ENCODE results near the gene TICRR.

DNA sequence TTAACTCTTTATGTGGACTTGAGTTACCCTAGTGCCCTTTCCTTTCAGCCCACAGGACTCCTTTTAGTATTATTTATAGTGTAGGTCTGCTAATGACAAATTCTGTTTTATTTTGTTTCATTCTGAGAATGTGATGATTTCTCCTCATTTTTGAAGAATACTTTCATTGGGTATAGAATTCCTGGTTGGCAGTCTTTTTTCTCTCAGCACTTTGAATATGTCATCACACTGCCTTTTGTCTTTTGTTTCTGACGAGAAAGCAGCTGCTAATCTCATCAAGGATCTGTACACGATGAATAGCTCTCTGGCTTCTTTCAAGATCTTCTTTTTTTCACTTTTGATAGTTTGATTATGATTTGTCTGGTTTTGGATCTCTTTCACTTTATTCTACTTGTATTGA is 37.8 kb downstream of the TICRR start:
- TF ChIP-seq, protein P1, sequence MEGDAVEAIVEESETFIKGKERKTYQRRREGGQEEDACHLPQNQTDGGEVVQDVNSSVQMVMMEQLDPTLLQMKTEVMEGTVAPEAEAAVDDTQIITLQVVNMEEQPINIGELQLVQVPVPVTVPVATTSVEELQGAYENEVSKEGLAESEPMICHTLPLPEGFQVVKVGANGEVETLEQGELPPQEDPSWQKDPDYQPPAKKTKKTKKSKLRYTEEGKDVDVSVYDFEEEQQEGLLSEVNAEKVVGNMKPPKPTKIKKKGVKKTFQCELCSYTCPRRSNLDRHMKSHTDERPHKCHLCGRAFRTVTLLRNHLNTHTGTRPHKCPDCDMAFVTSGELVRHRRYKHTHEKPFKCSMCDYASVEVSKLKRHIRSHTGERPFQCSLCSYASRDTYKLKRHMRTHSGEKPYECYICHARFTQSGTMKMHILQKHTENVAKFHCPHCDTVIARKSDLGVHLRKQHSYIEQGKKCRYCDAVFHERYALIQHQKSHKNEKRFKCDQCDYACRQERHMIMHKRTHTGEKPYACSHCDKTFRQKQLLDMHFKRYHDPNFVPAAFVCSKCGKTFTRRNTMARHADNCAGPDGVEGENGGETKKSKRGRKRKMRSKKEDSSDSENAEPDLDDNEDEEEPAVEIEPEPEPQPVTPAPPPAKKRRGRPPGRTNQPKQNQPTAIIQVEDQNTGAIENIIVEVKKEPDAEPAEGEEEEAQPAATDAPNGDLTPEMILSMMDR (IDR thresholded peaks at IDR 0.05; ENCODE audit: low read length) = no peak
- TF ChIP-seq EZH2 (optimal IDR thresholded peaks at IDR 0.05; ENCODE audit: low read depth, low read length) (no peak), EZH2phosphoT487 (IDR thresholded peaks at IDR 0.05; ENCODE audit: low read length) (no peak)
